ENCODE results near the gene GNAT3.

The GNAT3 gene

DNA sequence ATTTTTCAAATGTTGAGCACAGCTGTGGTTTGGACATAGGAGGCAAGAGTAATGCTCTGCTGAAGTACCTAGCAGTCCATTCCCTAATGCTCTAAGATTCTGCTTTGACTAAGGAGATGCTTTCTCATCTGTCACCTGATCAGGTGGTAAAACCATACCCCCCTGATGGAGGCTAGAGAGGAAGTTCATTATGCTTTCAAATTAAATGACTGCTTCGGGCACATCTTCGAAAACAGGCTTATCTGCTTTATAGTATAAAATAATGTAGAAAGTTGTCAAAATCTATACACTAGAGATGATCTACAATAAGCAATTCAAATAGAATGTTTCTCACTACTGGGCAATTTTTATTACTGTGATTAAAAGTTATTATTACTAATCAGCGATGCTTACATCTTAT, at the start of gene GNAT3:
Gene GNAT3, minus strand, starts transcription at position 101 of the 400 bp plus-strand sequence. CDS start 138 bp downstream, outside the sequence.
- DNase-seq = no peak

DNA sequence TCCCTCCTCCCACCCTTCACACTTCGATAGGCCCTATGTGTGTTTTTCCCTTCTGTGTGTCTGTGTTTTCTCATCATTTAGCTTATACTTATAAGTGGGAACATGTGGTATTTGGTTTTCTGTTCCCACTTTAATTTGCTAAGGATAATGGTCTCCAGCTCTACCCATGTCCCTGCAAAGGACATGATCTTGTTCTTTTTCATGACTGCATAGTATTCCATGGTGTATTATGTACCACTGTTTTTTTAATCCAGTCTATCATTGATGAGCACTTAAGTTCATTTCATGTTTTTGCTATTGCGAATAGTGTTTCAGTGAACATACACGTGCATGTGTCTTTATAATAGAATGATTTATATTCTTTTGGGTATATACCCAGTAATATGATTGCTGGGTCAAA, 46.3 kb upstream of the GNAT3 start:
- no peak for DNase-seq

DNA sequence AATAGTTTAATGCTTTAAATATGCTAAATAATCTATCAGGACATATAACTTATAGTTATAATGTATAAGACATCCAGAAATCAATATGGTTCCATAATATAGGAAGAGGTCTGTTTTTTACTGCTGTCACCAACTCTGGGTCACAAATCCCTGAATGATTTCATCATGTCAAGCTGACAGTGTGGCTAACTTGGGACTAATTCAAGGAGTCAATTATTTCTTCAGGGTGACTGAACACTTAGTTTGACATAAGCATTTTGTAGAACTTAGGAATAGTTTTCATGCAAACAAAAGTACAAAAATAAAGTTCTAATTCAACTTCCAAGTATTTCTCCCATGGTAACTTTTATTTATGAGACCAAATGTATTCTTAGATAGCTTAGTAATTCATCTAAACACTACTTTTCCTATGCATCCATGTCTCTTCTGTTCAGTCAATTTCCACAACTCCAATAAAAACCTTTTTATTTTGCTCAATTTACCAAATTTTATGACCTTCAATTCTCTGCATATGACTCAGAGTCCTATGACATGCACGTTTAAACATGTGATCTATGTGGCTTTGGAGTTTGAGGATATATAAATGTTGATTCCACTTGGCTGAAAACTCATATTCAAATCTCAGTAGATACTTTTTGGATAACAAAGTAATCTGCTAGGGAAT, 40.3 kb upstream of the GNAT3 start:
- DNase-seq = no peak

DNA sequence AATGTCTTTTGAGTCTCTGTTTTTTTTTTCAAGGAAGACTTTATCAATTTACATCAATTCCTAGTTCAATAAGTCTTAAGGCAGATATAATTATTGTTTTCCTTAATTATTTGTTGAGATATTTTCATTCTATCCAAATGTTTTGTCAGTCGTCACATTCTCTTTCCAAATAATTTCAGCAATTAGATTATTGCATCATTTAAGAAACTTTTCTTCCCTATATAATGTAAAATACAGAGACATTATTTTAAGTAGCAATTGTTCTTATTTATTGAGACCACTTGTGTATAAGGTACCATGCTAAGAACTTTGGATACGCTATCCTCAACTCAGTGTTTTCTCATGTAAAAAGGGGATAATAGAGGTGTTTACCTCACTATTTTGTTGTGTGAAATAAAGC, 38.1 kb upstream of the GNAT3 start:
- DNase-seq = no peak

DNA sequence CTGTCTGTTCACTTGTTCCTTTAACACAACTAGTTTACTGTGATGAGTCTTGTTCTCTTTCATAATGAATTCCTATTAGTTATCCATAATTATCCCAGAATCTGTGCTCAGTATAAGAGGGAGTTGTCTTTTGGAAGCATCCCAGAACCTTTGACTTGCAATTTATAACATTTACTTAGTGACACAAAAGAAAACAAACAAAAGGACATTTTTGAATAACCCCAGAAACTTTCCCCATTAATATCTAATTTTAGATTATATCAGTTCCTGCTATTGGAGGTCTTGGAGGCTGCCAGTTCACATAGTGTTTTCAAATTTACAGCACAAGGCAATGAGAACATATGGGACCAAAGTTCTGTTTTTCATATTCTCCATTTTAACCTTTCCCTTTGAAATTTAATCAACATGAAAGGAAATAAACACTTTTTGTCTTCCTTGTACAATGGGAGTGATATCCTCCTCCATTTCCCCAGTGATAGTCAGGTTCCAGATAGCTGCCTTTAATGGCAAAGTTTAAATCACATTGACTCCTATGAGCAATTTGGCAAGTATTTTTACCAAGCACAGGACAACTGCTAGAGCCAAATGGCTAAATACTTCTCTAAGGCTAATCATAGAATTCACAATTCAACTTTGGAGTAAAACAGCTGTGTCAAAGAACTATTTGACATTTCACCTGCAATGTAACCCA, 37.1 kb upstream of the GNAT3 start:
- no peak for DNase-seq

DNA sequence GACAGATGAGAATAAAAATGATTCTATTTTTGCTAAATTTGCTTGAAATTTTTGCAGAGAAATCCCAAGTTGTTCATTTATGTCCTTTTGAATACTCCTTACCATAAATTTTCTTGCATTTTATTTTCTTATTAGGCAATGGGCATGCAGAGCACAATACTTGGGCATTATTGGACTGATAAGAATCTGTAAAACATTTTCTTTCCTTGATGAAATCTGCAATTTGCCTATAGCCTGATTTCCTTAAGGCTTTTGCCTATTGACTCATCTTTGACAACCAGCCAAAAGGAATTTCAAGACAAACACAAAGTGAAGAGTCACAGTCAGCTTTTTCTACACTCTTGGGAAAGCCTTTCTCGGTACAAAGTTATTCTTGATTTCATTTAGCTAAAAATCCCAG, 30.5 kb upstream of the GNAT3 start:
- DNase-seq = no peak

DNA sequence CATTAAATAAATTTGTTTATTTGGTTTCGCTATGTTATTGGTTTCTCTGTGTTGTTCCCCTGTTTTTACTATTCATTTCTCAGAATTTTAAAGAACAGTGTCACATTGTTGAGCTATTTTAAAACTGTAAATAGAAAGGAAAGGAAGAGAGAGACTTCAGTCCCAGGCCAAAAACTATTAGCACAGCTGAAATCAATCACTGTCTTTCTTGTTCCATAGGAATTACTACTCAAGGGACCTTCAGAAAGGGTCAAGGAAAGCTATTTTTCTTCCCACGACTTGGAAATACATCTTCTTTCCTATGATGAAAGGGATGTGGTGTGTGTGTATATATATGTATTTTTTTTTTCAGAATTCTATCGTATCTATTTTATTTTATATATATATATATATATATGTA, 29.0 kb upstream of the GNAT3 start:
- no peak for DNase-seq

DNA sequence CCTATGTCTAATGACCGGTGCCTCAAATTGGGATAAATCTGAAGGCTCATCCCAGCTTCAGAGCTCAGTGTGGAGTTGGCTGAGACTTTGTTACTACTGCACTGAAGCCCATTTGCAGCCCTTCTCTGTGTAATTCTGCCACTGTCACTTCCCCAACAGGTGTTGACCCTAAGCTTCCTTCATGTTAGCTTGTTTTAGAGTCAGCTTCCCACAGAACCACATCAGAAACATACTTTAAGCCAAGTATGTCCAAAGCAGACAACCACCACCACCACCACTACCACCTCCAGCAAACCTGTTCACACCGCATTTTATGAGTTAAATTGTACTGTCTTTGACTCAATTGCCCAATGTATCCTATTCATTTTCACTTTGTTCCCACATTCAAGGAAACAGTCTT, 25.2 kb upstream of the GNAT3 start:
- DNase-seq = no peak

DNA sequence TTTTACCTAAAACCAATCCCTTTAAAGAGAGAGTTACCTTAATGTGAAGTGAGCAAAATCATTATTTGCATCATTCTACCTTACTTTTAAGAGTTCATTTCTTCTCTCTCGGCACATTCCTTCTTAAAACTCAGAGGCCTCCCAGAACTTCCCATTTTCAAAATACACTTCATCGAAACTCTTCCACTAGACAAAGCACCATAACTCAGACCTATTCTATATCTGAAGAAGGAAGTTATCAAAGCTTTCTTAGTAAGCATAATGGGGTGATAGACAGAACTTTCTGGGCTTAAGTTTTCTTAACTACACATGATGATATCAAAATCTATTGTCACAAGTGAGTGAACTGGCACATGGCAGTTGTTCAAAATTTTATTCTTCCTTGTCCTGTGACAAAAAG, 24.6 kb upstream of the GNAT3 start:
- DNase-seq = no peak

DNA sequence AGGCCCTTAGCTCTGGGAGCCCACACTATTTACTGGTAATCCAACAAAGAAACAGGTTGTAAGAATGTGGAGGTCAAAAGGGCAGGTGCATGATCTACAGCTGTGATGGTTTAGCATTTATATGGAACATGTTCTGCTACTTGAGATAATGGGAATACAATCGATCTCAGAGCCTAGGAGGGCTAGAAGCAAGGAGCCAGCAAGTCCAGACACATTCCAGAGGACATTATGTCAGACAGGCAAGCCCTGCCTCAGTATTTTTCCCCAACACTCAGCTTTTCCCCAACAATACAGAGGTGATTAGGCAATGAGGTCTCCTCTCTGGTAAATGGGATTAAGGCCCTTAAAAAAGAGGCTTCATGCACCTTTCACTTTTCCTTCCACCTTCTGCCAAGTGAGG, 21.4 kb upstream of the GNAT3 start:
- no peak for DNase-seq

DNA sequence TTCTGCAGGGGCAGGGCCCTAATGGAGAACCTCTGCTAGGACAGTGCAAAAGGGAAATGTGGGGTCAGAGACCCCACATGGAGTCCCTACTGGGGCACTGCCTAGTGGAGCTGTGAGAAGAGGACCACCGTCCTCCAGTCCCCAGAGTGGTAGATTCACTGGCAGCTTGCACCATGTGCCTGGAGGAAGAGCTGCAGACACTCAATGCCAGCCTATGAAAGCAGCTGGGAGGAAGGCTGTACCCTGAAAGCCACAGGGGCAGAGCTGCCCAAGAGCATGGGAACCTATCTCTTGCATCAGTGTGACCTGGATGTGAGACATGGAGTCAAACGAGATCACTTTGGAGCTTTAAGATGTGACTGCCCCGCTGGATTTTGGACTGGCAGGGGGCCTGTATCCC, 20.3 kb upstream of the GNAT3 start:
- DNase-seq = no peak

DNA sequence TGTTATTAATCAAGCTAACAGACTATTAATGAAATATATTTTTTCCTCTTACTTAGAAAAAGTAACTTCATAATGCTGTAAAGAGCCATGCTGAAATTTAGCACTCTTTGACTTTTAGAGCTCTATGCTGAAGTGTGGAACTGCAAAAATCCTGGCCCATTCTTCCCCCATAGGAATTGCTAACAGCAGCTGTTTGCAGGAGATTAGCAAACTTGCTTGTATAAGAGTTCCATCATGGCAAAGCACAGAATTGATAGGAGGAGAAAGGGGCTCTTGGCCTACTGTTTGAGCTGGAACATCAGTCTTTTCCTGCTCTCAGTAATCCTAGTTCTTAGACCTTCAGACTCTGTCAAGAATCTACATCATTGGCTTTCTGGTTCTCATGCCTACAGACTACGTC, 18.3 kb upstream of the GNAT3 start:
- no peak for DNase-seq

DNA sequence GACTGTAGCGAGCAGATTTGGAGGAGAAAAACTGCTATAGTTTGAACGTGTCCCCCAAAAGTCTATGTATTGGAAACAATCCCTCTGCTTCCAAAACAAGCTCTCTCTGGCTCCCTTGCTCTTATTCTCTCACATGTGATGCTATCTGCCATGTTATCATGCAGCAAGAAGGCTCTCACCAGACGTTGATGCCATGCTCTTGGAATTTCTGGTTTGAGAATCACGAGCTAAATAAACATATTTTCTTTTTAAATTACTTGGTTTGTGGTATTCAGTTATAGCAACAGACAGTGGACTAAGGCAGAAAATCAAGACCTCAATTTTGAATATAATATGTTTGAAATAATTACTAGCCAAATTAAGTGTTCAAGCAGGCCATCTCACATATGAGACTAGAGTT, 17.5 kb upstream of the GNAT3 start:
- DNase-seq = no peak

DNA sequence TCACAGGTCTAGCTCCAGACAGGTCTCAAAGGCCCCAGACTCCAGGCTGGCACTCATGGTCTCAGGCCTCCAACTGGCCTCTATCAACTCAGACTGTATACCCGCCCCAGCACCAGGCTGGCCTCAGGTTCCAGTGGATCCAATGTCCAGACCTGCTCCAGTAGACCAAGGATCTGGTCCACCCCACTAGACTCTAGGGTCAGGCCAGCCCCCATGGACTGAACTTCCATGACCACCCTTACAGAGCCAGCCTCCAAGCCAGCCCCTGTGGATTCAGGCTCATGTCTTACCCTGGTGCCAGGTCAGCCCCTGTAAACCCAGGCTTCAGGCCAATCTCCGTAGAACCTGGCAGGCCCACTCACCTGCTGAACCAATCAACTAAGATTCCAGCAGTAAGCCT, 16.8 kb upstream of the GNAT3 start:
- DNase-seq = no peak

DNA sequence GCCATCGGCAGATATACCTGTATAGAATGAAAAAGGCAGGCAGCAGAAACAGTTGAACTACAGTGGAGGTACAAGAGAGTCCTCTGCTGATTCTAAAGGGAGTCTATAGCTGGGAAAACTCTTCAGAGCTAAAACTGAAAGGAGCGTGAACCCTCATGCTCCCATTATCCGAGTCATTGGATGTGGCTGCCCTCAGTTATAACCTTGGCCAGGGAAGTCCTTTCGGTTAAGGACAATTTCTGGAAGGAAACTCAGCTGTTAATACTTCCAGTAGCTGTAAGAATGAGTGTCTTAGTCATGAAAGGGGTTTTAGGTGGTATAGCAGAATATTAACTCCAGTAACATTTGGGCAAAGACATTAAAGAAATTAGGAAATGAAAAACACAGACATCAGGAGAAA, 14.6 kb upstream of the GNAT3 start:
- no peak for DNase-seq

DNA sequence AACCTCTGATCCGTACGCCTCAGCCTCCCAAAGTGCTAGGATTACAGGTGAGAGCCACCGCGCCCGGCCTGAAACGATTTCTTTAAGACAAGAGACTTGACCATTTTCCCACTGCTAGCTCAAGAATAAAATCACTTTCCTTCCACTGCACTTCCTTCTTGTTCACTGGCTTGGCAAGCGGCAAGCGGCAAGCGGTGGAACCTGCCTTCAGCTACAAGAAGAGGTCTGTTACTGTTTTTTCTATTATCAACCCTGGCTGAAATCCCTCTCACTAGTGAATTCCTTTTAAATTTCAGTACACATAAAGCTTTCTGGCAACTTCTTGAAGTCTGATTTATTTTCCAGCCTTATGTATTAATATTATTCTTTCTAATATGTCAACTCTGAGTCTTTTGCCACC, 12.8 kb upstream of the GNAT3 start:
- DNase-seq = no peak

DNA sequence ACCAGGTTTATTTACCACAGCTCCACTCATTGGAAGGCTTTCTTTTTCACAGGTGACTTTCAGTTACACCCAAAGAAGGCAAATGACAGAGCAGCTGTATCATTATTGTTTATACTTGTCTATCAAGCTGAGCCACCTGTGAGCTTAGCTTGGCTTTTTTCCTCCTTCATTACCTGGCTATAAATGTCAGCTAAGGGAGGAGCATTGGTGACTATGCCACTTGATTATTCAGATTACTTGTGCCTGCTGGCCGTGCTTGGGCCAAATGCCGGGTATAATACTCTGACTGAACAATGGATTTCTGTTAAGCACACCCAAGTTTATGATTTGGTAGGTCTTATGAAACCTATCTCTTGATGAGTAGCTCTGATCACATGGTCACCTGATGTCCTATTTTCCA, 9.9 kb upstream of the GNAT3 start:
- no peak for DNase-seq

DNA sequence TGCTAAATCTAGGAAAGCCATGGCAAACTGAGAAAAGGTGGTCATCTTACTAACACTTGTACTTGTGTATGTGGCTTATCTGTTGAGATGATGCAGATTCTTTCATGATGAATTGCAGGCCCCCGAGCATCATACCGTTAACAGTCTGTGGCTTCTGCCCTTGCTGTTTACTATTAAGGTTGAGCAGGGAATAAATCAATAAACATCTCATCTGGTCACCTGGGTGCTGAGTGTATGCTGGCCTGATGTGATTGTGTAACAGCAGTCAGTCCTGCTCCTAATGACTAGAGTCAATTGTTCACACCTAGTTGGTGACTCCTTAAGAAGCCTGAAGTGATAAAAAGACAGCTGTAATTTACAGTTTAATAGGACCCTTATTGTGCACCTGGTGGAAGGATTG, 8.3 kb upstream of the GNAT3 start:
- no peak for DNase-seq

DNA sequence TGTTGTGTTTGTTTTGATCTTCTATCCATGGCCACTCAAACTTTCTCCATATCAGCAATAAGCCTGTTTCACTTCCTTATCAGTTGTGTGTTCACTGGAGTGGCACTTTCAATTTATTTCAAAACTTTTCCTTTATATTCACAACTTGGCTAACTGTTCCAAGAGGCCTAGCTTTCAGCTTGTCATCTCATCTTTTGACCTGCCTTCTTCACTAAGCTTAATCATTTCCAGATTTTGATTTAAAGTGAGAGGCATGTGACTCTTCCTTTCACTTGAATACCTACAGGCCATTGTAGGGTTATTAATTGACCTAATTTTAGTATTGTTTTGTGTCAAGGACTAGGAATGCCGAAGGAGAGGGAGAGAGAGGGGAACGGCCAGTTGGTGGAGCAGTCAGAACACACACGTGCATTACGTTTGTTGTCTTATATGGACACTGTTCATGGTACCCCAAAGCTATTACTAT, 5.5 kb upstream of the GNAT3 start:
- peak; percentile 31 for DNase-seq

DNA sequence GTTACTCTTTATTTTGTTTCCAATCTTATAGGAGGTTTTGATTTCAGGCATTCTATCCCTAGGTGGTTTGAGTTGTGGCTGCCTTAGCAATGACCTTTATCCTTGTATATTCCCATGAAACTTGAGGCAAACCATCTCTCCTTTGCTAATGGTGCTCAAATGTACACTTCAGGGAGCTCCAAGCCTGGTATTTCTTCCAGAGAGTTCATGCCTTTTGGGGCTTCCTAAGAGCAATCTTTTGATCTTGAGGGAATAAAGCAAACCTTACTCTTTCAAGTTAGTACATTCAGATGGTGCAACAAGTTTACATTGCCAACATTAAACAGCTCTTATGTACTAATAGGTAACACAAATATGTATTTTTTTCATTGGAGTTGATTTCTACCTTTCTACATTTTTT, 3.4 kb upstream of the GNAT3 start:
- no peak for DNase-seq

DNA sequence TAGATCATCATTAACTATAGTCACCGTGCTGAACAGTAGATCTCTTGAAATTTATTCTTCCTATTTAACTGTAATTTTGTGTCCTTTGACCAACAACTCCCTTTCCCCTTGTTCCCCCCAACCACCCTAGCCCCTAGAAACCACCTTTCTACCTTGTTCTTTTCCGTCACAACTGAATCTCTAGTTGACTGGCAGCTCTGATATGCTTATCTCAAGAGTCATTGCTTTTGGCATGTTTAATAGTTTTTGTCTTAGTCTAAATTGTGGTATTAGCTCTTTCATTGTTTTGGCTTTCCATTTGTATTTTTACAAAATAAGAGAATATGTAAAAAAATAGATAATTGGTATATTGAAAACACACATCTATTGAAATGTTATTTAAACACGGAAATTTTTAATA, 1.8 kb downstream of the GNAT3 start:
- DNase-seq = peak; percentile 52

DNA sequence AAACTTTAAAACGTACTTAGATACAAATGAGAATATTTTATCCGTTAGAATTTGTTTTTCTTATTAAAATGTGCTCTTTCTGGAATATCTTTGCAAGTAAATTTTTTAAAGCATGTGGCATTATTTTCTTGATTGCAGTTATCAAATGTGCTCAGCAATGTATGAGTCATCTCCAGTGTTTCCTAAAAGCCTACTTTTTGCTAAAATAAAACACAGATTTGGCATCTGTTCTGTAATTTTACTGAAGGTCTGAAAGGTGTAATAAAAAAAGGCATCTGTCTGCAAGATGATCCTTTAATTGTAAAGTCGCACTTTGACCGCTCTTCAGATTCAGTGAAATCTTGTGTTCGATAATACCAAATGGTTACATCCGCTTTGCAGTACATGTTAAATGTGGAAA, 3.4 kb downstream of the GNAT3 start:
- peak; percentile 52 for DNase-seq

DNA sequence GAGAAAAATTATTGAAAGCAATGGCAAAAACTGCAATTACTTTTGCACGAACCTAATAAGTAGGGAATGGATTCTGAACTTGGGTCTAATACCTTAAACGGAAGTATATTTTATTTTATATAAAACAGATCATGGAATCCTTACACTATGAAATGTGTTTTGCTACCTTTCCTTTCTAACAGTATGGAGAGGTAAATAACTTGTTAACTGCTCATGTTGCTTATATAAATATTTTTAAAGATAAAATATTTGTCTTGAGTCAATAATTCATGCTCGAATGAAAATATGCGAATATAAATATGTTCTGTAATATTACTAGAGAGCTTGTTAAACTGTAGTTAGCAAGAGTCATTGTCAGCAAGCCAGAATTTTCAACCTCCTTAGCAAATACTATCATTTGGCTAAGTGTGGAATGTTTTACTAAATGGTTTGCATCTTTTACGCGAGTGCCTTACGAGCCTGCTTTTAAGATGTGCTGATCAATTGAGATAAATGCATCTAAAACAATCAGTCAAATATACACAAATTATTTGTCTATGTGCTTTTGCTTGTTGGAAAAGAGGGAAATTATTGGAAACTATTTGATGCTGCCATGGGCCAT, 5.9 kb downstream of the GNAT3 start:
- no peak for DNase-seq

DNA sequence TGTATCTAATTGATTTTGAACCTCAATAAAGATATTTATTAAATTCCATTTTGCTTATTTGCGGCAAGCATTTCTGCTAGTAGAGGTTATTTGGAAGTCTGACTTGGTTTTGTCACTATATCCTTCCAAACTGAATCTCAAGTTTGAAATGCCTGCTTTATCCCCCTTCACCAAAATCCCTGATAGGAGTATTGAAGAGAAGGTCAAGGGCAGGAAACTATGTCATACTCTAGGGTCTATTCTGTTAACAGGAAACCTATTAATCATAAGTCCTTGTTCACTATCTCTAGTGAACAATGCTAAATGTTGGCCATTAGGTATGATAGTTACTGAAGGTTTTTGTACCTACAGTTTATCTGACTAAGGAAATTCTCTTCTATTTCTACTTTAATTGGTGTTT, 11.5 kb downstream of the GNAT3 start:
- DNase-seq = no peak
